GM19193 (cell line): Measurements from ENCODE around the gene SOD1.

ENCODE experiments used
- POLR2A ChIP-seq: IDR thresholded peaks from 4 replicates; pipeline ENCODE4 v1.6.1; 2011; ENCODE audit not compliant: insufficient read depth, insufficient read length; ENCODE audit errors: extremely low read depth

The SOD1 gene

DNA sequence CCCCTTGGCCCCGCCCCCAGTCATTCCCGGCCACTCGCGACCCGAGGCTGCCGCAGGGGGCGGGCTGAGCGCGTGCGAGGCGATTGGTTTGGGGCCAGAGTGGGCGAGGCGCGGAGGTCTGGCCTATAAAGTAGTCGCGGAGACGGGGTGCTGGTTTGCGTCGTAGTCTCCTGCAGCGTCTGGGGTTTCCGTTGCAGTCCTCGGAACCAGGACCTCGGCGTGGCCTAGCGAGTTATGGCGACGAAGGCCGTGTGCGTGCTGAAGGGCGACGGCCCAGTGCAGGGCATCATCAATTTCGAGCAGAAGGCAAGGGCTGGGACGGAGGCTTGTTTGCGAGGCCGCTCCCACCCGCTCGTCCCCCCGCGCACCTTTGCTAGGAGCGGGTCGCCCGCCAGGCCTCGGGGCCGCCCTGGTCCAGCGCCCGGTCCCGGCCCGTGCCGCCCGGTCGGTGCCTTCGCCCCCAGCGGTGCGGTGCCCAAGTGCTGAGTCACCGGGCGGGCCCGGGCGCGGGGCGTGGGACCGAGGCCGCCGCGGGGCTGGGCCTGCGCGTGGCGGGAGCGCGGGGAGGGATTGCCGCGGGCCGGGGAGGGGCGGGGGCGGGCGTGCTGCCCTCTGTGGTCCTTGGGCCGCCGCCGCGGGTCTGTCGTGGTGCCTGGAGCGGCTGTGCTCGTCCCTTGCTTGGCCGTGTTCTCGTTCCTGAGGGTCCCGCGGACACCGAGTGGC lies at the start of gene SOD1:
TSS of gene SOD1 (plus strand) at position 158 of the 723 bp plus-strand sequence. CDS start at position 235, 77 bp downstream.
- peak; percentile 98 for TF ChIP-seq POLR2A

DNA sequence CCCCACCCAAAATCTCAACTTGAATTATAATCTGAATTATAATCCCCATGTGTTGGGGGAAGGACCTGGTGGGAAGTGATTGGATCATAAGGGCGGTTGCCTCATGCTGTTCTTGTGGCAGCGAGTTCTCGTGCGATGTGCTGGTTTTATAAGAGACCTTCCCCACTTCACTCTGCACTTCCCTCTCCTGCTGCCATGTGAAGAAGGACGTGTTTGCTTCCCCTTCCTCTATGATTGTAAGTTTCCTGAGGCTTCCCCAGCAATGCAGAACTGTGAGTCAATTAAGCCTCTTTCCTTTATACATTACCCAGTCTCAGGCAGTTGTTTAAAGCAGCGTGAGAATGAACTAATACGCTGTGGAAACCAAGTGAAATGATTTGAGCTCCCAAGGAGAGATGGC lies 48.0 kb upstream of the SOD1 start:
- no peak for TF ChIP-seq POLR2A

DNA sequence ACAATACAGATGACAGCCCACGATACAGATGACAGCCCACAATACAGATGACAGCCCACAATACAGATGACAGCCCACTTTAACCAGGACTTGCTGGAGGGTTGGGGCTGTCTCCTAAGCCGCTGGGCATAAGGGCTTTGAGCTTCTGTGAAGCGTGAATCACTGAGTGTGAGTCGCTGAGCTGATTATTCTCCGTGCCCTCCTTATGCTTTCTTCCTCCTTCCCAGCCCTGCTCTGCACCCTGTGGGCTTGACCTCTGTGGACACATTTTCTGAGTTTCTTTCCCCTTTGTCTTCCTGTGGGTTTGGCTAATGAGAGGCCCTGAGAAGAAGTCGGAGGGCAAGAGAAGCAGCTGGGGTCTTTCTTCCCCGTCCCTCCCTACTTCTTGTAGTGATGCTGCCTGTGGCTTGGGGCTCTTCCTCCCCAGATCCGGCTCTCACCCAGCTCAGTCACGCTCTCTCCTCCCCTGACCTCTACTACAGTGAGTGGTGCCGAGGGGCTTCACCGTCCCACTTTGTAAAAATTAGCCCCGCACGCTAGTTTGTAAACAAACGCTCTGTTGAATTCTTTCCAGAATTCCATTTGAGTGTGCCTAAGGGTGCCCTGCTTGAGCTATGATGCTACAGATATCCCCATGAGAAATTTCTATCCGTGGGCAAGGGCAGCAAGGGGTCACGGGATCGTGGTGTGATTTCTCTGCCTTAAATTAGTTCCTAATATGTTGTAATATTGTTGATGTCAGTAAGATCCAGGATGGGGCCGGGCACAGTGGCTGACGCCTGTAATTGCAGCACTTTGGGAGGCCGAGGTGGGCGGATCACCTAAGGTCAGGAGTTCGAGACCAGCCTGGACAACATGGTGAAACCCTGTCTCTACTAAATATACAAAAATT lies 46.4 kb upstream of the SOD1 start:
- no peak for TF ChIP-seq POLR2A

DNA sequence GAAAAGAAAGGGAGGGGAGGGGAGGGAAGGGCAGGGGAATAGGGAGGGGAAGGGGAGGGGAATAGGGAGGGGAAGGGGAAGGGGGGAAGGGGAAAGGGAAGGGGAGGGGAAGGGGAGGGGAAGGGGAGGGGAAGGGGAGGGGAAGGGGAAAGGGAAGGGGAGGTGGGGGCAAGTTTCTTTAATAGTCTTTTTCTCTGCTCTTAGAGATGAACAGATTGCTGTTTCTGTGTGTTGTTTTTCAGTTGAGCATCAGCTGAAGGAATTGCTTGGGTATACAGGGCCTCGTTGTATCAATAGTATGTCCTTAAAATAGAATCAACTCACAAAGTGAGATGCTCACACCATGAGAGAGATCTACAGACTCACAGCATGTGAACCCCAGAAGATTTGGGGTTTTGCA lies 44.8 kb upstream of the SOD1 start:
- no peak for TF ChIP-seq POLR2A

DNA sequence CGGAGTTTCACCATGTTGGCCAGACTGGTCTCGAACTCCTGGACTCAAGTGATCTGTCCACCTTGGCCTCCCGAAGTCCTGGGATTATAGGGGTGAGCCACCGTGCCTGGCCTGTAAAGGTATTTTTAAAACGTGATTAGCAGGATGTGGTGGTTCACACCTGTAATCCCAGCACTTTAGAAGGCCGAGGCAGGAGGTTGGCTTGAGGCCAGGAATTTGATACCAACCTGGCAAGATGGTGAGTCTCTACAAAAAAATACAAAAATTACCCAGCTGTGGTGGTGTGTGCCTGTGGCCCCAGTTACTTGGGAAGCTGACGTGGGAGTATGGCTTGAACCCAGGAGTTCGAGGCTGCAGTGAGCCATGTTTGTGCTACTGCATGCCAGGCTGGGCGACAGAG lies 43.3 kb upstream of the SOD1 start:
- TF ChIP-seq POLR2A = no peak

DNA sequence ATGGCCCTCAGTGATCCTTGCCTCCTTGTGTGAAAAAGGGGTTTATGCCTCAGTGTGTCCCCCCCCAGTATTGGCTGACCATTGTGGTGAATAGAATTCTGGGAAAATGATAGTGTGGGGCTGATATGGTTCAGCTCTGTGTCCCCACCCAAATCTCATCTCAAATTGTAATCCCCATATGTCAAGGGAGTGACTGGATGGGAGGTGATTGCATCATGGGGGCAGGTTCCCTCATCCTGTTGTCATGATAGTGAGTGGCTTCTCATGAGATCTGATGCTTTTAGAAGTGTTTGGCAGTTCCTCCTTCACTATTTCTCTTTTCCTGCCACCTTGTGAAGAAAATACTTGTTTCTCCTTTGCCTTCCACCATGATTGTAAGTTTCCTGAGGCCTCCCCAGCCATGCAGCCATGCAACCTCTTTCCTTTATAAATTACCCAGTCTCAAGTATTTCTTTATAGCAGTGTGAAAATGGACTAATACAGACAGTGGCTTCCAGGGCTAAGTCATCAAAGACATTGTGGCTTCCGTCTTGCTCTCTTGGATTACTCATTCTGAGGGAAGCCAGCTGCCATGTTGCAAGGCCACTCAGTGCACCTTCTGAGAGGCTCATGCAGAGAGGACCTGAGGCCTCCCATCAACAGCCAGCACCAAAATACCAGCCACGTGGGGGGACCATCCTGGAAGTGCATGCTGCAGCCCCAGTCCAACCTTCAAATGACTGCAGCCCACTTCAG lies 40.6 kb upstream of the SOD1 start:
- TF ChIP-seq POLR2A = no peak

DNA sequence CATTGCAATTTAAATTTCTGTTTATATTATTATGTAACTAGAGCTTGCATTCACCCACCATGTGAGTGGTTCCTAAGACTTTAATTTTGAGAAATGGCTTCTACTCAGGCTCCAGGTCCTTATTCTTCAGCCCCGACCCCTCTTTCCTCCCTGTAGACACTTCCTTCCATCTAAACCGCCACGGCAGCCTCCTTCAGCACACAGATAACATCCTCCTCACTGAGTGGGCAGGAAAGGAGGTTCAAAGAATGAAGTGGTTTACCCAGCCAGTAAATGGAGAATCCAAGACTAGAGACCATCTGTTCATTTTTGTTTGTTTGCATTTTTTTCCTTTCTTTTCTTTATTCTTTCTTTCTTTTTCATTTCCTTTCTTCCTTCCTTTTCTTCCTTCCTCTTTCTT lies 37.1 kb upstream of the SOD1 start:
- TF ChIP-seq POLR2A = no peak

DNA sequence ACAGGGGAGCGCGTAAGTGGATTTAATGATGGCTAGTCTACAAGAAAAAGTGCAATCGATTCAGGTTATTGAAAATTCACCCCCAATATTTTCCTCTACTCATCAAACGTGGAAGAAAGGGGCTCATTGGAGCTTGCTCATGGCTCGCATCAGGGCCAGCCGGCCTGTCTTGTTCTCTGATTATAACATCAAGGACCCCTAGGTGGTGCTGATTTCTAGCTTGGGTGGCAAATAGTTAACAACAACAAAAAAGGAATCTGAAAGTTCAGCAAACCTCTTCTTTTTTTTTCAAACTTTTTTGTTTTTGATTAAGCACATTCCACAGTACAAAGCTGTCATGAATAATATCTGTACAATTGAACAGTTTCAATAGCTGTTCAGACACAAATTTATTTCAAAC lies 35.8 kb upstream of the SOD1 start:
- no peak for TF ChIP-seq POLR2A

DNA sequence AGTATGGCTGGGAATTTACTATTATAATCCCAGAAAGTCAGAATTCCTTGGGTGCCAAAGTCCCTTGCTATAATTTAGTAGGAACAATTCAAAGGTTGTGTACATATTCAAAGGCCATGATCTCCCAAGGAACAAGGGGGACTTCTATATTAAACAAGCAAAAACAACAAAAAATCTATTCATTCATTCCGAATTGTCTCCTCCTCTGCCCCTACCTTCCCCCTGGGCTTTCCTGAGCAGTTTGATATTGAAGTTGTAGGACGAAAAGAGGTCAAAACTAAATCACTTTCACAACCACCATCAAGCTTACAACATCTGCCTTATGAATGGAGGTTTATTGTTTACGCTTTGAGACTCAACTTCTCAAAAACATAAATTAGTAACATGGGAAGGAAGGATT lies 35.3 kb upstream of the SOD1 start:
- no peak for TF ChIP-seq POLR2A

DNA sequence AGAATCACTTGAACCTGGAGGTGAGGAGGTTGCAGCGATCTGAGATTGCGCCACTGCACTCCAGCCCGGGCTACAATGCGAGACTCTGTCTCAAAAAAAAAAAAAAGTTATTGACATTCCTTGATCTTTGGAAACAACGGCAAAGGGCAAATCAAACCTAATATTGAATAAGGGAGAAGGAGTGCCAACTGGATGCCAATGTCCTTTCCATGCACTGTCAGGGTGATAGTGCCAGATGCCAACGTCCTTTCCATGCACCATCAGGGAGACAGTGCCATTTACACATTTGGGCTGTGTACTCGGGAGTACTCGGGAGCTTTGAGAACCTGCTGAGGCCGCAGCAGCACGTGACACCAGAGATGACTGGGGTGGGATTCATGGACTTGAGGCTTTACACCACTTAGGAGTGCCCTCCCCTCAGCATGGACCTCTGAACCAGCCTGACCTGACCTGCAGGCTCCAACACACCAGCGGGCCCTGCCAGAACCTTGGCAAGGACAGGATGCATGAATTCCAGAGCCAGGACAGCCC lies 34.5 kb upstream of the SOD1 start:
- TF ChIP-seq POLR2A = no peak

DNA sequence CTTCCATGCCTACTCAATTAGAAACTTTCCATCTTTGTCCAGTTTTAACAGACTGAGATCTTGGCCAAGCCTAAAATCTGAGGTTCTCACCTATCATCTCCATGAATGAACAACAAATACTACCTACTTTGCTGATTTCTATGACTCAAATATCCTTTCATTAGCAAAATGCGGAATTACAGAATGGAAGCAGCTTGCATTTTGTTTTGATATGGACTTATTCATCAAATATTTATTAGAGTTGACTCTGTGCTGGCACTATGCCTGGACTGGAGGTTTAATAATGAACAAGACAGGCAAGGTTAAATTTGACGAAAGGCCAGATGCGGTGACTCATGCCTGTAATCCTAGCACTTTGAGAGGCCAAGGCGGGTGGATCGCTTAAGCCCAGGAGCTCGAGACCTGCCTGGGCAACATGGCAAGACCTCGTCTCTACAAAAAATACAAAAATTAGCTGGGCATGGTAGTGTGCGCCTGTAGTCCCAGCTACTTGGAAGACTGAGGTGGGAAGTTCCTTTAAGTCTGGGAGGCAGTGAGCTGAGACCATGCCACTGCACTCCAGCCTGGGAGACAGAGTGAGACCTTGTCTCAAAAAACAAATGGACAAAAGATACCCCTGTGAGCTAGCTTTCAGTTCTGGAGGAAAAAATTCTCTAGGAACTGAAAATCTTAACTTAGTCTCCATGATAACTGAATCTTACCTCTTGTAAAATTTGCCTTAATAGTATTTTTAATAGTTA lies 29.4 kb upstream of the SOD1 start:
- no peak for TF ChIP-seq POLR2A

DNA sequence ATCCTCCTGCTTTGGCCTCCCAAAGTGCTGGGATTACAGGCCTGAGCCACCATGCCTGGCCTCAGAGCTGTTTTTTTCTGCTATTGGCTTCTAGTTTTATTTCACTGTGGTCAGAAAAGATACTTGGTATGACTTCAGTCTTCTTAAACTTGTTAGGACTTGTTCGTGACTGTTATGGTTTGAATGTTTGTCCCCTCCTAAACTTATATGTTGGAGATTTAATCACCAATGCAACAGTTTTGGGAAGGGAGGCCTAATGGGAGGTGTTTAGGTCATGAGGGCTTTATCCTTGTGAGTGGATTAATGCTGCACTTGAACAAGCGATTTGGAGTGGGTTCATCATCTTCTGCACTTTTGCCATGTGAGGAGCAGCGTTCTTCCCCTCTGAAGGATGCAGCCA lies 24.5 kb upstream of the SOD1 start:
- no peak for TF ChIP-seq POLR2A

DNA sequence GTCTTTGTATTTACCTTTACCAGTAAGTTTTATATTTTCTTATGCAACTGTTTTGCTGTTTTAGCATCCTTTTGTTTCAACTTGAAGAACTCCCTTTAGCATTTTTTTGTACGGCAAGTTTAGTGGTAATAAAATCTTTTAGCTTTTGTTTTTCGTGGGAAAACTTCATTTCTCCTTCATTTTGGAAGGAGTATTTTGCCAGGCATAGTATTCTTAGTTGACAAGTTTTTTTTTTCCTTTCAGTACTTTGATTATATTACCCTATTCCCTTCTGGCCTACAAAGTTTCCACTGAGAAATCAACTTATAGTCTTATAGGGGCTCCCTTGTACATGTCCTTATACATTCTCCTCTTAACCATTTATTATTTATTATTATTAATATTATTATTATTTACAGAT lies 22.6 kb upstream of the SOD1 start:
- no peak for TF ChIP-seq POLR2A

DNA sequence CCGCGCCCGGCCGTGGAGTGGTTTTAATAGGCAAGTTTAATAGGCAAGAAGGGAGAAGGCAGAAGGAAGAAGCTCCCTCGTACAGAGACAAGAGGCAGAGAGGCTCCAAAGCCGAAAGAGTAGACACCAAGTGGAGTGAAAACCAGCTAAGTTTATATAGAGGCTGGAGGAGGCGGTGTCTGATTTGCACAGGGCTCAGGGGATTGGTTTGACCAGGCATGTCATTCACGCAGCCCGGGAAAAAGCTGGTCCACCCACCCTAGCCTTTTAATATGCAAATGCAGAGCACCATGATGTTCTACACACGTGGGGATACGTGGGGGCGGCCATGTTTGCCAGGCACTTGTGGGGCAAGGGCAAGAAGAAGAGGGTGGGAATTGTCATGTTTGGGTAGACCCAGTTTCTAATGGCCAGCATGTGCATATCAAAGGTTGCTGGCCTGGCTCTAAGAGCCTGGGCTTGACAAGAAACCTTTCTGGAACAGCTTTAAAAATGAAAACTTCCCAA lies 18.0 kb upstream of the SOD1 start:
- TF ChIP-seq POLR2A = no peak

DNA sequence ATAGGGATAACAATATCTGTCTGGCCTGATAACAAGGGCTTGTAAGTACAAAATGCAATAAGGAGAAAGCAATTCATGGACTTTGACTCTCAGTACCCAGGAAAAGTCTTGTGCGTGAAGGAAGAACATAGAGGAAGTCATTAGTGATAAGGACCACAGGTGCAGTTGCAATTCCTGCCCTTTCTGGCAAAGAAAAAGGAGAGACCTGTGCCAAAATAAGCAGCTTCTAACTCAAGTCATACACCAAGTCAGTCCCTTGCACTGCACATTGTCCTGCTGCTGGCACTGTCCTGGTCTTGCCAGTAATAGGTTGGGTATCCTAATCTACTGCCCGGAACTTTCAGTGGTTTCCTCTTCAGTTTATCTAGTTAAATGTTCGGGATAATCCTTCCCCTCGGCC lies 14.8 kb upstream of the SOD1 start:
- no peak for TF ChIP-seq POLR2A

DNA sequence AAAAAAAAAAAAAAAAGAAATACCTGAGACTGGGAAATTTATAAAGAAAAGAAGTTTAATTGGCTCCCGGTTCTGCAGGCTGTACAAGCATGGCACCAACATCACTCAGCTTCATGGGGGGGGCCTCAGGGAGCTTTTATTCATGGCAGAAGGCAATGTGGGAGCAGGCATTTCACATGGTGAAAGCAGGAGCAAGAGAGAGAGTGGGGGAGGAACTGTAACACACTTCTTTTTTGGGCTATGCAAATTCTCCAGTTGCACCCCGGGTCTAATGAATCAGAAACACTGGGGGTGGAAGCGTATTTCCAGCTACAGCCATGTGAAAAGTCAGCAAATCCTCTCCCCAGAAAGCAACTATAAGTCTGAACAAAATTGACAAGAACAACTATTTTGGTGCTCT lies 11.8 kb upstream of the SOD1 start:
- TF ChIP-seq POLR2A = no peak
